ENCODE data around the gene GUCA1A. TPM values are rescaled to one million over a fixed set of nuclear protein-coding genes. Genes with fewer than 3 reads are reported as not detected.

GUCA1A gene
- total and polyA plus RNA-seq, 8 donors, result 0.12 TPM; not detected in 7

- TF ChIP-seq CTCF (IDR thresholded peaks at IDR 0.05), result no peak
- WGBS, 2 donors, result 65 to 77% methylated on average over 4 of the region's 4 CpGs
- no peaks in the 10 kb centered on the region for H3K27me3 ChIP-seq
- H3K9me3 ChIP-seq, result no peaks in the 10 kb centered on the region
- H3K36me3 ChIP-seq, result no peaks in the 10 kb centered on the region
- intact Hi-C loops (cut with DNase I), result no loop called here
- FAIRE-seq (no peak), ATAC-seq (no peak), DNase-seq (no peak)
- H3K4me1 ChIP-seq, result peaks cover 5 to 9% (median 6%) of the 10 kb centered on the region in 3 donors
- H3K27ac ChIP-seq, result no peak overlapping the region
- no peak overlapping the region for H3K4me3 ChIP-seq
Measured at GRCh38 chr6:42221546-42221945, 48.4 kb downstream of the GUCA1A start.

DNA sequence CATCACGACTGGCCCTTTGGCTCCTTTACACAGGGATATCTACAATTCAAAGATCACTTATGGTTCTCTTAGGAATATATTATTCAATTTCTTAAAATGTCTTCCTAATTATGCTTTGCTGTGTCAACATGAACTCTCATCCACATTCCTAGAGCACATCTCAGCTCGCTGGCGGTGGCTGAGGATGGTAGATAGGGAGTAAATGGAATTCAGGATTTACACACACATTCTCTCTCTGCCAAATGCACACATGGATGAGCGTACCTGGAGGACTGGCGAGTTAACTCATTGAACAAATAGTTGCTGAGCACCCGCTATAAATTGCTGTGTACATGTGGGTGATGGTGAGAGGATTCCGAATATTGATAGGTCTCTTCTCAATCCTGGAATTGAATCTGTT lies 49.3 kb downstream of the GUCA1A start:
- no peaks in the 10 kb centered on the region for H3K27me3 ChIP-seq
- no peak for TF ChIP-seq CTCF (IDR thresholded peaks at IDR 0.05)
- H3K9me3 ChIP-seq, result no peaks in the 10 kb centered on the region
- intact Hi-C loops (cut with DNase I), result no loop called here
- no peak overlapping the region for H3K4me3 ChIP-seq
- no peaks in the 10 kb centered on the region for H3K36me3 ChIP-seq
- DNase-seq (no peak), FAIRE-seq (no peak), ATAC-seq (no peak)
- 62 to 76% methylated on average over 7 of the region's 7 CpGs for WGBS, 2 donors
- H3K27ac ChIP-seq, result no peak overlapping the region
- peaks cover 0 to 11% (median 0%) of the 10 kb centered on the region in 3 donors for H3K4me1 ChIP-seq

DNA sequence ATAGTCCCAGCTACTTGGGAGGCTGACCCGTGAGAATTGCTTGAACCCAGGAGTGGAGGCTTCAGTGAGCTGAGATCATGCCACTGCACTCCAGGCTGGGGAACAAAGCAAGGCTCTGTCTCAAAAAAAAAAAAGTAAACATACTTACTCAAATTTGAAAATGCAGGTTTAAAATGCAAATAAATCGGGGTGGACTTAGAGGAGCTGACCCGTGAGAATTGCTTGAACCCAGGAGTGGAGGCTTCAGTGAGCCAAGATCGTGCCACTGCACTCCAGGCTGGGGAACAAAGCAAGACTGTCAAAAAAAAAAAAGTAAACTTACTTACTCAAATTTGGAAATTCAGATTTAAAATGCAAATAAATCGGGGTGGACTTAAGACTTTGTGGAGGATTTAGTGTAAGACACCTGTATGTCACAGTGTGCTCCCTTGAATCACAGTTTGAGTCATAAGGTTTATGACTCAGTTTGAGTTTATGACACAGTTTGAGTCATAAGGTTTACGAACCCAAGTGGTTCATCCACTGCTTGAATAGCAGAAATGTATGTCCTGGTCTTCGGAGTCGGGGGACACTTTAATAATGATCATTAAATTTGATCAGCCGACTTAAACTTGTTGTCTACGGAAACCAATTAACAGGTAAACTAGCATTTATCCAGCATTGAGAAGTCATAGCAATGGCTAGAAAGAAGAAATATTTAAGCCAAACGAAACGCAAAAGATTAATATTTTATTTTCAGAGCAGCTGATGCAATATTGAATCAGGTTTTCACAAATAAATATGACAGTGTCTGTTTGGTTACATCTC lies 51.3 kb downstream of the GUCA1A start:
- TF ChIP-seq CTCF (IDR thresholded peaks at IDR 0.05), result no peak
- 51 to 74% methylated on average over 12 of the region's 12 CpGs for WGBS, 2 donors
- no peak overlapping the region for H3K4me3 ChIP-seq
- H3K27me3 ChIP-seq, result no peaks in the 10 kb centered on the region
- DNase-seq (no peak), ATAC-seq (no peak), FAIRE-seq (no peak)
- peaks cover 0 to 11% (median 0%) of the 10 kb centered on the region in 3 donors for H3K4me1 ChIP-seq
- intact Hi-C loops (cut with DNase I), result no loop called here
- H3K9me3 ChIP-seq, result no peaks in the 10 kb centered on the region
- no peak overlapping the region for H3K27ac ChIP-seq
- no peaks in the 10 kb centered on the region for H3K36me3 ChIP-seq

- intact Hi-C loops (cut with DNase I), result no loop called here
- peaks cover 0 to 11% (median 0%) of the 10 kb centered on the region in 3 donors for H3K4me1 ChIP-seq
- ATAC-seq, result no peak
- no peak overlapping the region for H3K4me3 ChIP-seq
- no peaks in the 10 kb centered on the region for H3K9me3 ChIP-seq
- H3K27me3 ChIP-seq, result no peaks in the 10 kb centered on the region
- no peak for TF ChIP-seq CTCF (IDR thresholded peaks at IDR 0.05)
- no peaks in the 10 kb centered on the region for H3K36me3 ChIP-seq
- no peak for DNase-seq
- H3K27ac ChIP-seq, result no peak overlapping the region
- FAIRE-seq, result no peak
Measured at GRCh38 chr6:42225029-42225339, 51.8 kb downstream of the GUCA1A start.

DNA sequence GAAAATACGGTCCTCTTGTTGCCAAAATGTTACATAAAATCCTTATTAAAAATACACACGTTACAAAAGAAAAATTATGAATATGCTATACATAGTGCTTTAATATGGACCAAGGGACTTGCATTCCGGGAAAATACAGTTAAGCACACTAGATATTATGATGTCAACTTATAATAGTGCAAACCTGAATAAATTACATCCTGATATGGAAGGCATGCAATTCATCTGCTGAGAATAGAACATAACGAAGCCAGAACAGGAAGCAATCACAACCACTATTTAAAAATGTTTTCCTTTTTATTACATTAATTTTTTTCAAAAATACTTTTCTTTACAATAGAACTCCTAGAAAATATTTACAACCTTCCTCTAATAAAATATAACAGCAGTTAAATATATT lies 52.3 kb downstream of the GUCA1A start:
- Histone ChIP-seq H3K4me1 (peaks cover 0 to 11% (median 0%) of the 10 kb centered on the region in 3 donors), H3K27me3 (no peaks in the 10 kb centered on the region), H3K27ac (no peak overlapping the region), H3K4me3 (no peak overlapping the region), H3K9me3 (no peaks in the 10 kb centered on the region), H3K36me3 (no peaks in the 10 kb centered on the region)
- FAIRE-seq (no peak), ATAC-seq (no peak), DNase-seq (no peak)
- no peak for TF ChIP-seq CTCF (IDR thresholded peaks at IDR 0.05)
- intact Hi-C loops (cut with DNase I), result no loop called here
- WGBS, 2 donors, result 47 to 70% methylated on average over 4 of the region's 4 CpGs
